NCI-H1092 treated with DMSO at 0.1 percent for 48 hours (cell line): ENCODE measurements around the gene DENND6B.

Experiments used
- DNase-seq: peaks from one replicate; lab custom pipeline; 2025; lab: John Stamatoyannopoulos, UW

DENND6B gene

DNA sequence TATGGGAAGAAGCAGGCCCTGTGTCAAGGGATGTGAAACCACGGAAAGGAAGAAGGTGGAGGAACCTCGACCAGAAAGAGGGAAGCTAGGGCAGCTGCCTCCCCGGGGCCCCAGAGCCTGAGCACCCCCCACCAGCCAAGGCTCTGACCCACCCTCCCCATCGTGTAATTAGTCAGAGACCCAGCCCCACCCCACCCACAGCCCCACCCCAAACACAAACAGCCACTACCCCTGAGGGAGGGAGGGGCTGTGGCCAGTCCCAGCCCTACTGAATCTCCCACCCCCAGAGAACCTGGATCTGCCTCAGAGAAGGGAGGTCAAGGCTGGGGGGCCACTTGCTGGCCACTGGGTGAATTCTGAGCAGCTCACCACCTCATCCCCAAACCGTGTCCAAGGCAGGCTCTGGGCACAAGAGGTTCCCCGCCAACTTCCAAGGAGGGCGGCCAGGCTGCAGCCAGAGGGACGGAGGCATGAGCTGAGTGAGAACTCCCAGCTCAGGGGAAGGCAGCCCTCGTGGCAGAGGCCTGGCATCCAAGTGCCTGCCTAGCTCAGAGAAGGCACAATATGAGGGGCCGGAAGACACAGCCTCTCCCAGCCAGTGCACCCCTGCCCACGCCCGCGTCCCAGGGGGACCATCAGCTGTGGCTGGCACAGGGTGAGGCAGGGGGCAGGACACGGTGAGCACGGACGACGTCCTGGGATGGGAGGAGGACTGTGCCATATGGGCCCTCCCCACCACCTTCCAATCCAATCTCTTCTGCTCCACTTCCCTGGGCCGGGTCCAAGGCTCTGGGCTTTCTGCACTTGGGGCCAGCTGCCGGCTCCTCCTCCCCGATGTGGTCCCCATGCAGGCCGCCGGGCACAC lies 22.1 kb downstream of the DENND6B start:
- DNase-seq, result no peak

DNA sequence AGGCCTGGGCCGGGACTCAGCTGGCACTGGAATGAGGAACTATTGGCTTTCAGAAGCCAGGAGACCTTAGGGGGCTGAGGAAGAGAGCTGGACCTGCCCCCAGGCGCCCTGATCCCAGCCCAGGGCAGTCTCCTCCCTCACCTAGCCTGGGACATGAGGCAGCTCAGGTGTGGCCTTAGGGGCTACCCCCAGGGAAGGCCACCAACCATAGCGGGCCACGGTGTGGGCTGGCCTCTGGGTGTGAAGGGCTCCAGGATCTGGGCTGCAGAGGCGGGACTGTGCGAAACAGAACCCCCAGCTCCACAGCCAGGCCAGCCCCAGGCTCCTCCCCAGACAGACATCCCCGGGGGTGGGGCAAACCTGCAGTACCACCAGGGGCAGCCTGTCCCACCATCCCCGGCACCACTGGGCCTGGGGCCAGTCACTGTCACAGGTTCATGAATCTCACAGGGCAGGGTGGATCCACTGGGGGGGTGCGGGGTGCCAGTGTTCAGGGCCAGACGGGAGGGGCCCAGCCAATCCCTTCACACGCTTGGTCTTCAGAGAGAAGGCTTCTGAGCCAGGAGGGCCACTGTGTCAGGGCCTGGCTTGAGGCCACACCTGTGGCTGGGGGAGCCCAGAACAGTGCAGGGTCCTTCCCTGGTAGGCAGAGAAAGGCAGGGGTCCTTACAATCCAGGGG lies 22.8 kb downstream of the DENND6B start:
- no peak for DNase-seq

DNA sequence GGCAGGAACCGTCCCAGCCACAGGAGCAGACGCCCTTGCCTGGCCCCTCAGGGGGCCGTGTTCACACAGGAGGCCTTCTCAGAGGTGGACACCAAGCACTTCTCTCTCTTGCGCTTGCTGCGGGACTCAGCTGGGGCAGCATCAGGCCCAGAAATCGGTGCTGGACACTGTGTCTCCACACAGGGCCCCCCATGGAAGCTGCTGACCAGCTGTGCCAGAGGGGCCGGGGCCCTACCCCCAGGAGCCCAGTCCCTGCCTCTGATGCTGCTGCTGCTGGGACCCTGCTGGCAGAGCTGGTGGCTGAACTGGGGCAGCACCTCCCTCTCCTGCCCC lies 23.3 kb downstream of the DENND6B start:
- DNase-seq, result no peak

DNA sequence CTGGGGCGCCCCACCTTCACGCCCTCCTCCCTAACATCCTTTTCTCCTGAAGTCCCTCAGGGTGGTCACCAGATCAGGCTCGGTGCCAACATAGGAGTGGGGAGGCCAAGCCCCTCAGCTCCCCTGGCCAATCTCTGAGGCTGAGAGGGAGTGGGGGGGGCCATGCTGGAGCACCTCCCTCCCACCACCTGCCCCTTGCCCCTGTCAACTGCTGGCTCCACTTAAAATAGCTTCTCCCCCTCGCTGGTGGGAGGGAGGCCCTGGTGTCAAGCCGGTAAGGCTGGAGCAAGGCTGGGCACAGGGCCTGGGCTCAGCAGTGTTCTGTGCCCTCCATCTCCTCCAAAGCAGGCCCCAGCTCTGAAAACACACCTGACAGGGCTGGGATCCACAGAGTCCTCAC lies 24.2 kb downstream of the DENND6B start:
- no peak for DNase-seq

DNA sequence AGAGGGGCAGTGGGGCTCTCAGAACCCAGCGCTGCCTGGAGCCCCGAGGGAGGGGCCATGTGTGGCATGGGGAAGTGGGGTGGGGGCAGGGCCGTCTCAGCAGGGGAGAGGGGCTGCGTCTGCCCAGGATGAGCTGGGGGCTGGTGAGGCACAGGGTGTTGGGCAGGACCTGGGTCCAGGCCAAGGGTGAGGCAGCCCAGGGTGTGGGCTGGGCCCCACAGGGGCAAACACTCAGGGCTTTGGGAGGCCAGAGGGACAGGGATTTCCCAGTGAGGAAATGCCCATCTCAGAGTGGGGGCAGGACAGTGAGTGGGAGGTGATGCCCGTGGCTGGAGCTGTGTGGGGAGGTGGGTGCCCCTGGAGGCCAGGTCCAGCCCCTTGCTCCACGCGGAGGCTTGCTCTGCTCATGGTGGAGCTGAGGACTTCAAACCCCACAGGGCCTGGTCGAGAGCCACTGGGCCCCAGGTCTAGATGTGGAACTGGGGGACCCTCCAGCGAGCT lies 24.7 kb downstream of the DENND6B start:
- no peak for DNase-seq

DNA sequence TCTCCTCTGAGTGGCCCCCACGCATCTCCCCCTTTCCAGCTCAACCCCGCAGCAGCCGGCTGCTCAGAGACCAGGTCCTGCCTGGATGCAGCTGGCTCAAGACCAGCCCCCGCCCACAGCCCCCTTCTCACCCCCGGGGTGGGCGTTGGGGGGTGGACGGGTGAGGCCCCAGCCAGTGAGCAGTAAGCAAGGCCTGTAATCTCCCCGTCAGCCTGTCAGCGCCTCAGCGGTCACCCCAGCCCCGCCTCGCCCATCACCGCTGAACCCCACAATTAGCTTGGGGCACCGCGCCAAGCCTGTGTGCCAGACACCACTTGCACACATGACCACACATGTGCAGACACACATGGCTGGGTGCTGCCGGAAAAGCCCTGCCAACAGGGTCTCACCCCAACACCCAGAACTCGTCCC lies 25.2 kb downstream of the DENND6B start:
- DNase-seq, result no peak

DNA sequence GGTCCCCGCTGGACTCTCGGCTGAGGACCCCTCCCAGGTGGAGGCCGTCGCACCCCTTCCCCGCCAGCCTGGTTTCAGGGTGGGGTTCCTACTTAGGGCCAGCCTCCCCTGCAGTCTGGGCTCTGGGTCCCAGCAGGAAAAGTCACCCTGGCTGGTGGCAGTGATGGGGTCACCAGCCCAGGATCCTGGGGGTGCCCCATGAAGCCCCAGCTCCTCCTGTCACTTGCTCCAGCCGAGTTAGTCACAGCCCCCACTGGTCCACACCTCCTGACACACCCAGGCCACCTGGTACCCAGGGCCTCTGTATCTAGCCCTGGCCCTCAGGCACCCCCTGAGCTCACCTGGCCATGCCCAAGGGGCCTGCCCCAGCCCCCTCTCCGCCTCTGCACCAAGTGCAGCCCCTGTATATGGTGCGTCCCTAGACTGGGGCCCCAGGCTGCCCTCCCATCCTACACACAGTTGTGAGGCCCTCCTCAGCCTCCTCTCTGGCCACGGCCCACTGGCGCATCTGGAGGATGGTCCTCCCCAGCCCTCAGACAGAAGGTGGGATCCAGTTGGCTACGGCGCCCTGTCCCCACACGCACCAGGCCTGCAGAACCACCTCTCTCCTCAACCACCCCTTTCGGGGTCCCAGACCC lies 26.1 kb downstream of the DENND6B start:
- no peak for DNase-seq

DNA sequence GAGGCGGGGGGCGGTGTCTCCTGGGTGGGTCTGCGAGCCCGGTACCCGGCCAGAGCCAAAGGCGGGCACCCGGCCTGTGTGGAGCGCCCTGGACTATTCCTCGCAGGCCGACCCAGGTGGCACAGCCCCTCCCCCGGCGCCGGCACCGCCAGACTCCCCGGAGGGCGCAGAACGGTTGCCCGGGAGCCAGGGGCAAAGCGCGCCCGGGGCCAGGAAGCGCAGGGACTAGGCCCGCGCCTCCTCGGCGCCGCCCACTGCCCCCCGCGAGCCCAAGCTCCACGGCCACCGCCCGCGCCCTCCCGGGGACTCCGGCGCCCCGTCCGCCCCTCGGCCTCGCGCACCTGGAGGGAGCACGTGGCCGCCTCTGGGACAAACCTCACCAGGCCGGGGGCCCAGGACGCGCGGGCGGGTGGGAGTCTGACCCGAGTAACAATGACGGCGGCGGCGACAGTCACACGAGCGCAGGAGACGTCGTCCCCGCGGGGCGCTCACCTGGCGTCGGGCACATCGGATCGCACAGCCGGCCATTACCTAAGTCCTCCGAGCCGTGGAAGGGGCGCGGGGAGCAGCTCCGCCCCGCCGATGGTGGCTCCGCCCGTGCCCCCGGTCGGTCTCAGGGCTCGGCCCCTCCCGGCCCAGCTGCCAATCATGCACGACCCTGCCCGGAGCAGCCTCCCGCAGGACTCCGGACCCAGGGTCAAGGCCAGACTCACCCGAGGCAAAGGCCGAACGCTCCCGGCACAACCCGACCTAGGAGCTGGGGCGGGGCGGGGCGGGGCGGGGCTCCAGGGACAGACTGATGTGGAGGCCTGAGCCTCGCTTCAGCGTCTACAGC lies 26.8 kb downstream of the DENND6B start:
- DNase-seq, result no peak

DNA sequence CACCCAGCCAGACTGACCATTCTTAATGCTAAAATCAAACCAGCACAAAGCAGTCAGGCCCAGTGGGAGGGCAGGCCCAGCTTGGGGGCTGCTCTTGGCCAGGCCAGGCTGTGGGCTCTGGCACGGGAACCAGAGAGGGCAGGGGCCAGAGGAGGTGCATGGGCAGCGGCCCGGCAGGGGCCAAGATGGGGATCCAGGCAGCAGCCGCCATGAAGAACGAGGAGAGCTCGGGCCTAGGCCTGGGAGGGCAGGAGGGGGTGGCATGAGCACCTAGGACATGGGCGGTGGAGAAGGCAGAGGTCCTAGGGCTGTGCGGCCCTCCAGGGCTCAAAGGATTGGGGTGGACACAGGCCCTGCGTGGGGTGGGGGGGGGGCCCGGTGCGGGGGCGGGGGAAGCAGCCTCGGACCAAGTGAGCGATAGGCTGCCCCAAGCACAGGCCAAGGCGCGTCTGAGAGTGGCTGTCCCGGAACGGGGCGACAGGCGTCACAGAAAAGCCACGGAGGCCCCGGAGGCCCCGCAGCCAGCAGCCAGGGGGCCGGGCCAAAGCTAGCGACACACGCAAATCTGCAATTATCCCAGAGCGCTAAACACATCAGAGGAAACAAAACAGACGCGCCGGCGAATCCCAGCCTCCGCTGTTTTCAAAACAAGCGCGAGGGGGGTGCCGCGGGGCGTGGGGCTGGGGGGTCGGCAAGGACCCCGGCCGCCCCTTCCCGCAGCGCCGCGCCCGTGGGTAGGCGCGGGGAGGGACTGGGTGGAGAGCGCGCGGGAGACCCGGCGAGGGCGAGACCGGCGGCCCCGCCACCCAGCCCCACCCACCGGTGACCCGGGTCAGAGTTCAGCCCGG lies 27.7 kb downstream of the DENND6B start:
- DNase-seq, result no peak

DNA sequence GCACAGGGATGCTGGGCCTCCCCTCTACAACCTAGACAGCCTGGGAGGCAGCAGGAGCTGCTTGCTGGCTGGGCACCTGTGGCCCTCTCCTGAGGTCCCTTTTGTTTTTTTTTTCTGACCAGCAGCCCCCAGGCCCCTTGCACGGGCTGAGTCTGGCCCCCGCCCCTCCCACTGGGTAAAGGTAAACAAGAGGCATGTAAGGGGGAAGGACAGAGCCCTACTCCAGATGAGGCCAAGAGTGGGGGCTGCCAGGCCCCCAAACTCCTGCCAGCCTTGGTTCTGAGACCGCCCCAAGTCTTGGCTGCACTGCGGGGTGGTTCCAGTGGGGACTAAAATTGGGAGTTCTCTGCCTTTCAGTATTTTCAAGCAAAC lies 28.6 kb downstream of the DENND6B start:
- DNase-seq, result no peak

DNA sequence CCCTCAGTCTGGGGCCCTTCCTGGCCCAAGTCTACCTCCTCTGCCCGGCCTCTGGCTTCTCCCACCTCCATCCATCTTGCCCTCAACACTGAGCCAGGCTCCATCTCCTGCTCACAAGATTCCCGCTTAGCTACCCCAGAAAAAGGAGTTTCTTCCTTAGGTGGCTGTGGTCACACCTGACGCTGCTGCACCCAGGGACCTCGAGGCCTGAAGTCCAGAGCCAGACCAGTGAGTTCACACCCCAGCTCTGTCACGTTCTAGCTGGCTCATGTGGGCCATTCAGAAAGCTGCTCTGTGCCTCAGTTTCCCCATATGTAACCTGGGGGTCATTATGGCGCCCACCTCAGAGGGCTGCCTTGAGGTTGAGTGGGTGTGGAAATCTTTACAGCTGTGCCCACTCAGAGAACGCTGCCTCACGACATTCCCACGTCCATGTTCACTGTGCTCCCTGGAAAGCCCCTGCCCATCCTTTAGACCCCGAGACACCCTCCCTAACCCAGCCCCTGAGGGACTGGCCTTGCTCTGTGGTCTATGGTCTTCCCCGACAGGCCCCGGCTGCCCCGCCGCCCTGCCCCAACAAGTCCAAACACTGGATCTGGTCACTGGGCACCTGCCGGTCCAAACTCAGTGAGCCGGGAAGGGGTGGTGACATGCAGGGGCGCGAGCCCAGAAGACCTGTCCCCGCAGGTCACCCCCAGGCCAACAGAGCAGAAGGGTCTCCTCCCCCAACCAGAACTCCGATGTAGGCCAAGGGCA lies 29.1 kb downstream of the DENND6B start:
- no peak for DNase-seq

DNA sequence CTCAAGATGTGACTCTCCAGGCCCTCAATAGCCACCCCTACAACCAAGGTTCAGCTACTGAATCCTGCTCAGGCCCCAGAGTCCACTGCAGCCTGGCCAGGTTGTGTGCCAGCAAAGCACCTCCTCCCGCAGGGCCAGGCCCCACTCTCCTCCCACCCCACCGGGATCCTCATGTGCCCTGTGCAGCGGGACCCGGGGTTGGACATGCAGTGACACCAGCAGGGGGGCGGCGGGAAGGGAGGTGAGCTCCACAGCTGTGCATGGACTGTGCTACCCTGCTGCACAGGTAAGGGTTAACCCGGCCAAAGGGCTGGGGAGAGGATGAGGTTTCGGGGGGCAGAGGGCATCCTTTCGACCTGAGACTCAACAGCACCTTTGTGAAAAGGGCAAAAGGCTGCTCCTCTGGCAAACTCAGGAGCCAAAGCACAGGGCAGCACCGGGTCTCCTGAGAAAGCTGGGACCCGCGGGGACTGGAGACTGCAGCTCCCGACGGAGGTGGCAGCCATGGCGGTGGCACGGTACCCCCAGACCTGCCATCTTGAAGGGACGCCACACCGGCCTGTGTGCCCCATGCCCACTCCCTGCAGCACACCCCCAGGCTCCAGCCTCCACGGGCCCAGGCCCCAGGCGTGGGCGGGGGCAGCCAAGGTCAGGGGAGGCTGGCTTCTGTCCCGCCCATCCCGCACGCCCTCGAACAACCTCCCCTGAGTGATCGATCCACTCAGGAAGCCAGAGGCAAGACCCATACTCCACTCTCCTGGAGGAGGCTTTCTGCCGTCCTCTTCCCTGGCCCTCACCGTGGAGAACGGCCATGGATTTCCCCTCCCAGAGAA lies 29.9 kb downstream of the DENND6B start:
- DNase-seq, result no peak

DNA sequence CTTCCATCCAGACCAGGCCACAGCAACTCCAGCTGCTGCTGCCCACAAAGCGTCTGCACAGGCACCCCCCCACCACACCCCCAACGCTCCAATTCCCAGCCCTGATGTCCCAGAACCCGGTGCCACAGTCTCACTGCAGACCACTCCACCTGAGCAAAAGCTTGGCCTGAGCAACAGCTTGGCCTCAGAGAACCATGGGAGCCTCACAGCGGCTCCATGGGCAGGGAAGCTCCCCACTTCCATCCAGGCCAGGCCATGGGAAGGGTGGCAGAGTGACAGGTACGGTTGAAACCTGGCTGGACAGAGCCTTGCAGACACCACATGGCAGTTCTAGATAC lies 32.5 kb downstream of the DENND6B start:
- DNase-seq, result no peak

DNA sequence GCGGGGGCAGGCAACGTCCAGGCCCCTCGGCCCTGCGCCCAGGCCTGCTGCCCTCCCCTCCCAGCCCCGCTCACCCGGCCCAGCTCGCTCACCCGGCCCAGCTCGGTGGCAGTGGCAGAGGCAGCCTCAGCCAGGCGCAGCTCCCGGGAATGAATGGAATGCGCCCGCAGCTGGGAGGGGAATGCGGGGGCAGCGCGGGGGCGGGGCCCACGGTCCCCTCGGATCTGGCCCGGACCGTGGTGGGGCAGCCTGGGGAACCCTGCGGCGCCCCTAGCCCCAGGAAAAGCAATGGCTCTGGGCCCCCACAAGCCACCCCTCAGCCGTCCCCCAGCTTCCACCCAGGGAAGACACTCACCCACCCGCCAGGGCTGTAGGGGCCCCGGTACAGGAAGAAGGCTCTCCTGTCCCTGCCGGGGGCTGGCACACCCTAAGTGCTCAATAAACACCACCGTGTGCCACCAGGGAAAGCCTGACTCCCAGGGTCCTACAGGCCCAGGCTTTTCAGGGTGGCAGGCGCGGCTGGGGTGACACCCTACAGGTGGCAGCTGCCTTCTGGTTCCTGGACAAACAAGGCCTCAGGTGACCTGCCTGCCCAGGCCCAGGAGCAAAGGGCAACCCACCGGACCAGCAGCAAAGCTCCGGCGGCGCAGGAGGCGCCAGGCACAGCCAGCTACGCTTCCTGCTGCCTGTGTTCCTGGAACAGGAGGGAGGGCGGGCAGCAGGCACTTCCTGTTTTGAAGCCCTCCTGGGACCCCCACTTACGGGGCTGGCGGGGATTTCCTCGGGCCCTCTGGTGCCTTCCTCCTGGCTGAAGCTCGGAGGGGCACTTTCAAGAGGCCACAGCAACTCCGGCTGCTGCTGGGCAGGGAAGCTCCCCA lies 33.1 kb downstream of the DENND6B start:
- DNase-seq, result no peak

DNA sequence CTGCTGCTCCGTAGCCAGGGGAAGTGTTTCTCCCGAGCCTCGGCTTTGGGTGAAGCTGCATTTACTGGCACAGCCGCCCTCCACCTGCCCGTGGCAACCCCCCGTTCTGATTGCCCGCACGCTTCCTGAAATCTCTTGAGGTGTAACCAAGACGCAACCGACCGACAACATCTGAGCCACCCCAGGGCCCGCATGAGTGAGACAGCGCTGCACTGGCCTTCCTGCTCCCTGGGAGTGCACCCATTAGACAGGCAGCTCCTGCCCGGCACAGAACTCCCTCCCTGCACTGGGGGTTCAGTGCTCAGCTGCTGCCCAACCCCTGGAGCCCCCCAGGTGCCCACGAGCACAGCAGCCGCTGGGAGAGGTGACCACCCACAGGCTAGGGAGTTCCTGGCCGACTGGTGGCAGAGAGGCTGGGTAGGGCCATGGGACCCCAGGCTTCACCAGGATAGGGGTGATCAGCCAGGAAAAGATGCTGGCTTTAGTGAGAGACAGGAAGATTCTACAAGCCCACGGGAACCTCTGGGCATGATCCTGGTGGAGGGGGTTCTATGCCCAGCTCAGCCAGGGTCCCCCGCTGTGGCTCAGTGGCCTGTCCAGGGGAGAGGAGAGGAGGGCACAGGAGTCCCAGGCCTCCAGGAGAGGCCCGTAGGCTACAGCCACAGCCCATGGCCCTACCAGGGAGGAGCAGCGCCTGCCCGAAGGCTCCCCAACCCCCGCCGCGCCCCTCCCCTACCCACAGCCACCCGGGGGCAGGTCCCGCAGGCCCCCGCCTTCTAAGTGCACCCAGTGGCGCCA lies 34.0 kb downstream of the DENND6B start:
- DNase-seq, result no peak

DNA sequence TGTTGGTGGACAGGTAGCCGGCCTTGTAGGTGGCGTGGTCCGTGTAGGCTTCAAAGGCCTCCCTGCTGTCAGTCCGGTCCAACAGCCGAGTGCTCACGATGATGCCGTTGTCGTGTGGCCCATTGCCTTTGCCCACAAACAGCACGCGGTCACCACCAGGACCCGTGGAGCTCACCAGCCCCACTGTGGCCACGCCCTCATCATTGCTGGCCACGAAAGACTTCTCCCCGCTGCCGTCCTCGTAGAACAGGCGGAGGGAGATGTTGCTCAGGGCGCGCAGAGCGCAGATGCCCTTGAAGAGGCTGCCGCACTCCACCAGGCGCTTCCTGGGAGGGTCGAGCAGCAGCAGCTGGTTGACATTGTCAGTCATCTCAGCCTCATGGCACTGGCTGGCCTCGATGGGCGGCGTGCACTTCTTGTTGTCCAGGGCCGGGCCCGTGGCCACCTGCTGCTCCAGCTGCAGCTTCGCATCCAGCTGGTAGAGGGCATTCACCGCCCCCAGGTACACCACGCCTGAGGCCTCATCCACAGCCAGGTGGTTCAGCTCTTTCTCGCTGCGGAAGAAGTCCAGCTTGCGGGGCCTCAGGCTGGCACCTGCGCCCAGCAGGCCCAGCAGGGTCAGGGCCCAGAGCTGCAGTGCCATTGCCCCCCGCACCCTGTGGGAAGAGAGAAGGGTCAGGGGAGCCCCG lies 36.7 kb downstream of the DENND6B start:
- no peak for DNase-seq
